K562 (cell line): Measurements from ENCODE around the gene NEU1. TPM values are rescaled to one million over a fixed set of nuclear protein-coding genes. Genes with fewer than 3 reads are reported as not detected.
A peak's percentile ranks its signal among the peaks of the same experiment; 100 is the strongest.

Experiments used
- CHD4 ChIP-seq: fragments of 200-600 bp; sonication (generic); IDR thresholded peaks from 3 replicates; pipeline ENCODE4 v1.6.1; 2012; ENCODE audit warnings: low read depth, mild to moderate bottlenecking, mixed read lengths, low read length, inconsistent platforms; ENCODE audit not compliant: insufficient read depth, insufficient replicate concordance, poor library complexity, severe bottlenecking
- ETS2 ChIP-seq: IDR thresholded peaks from 2 replicates; pipeline ENCODE4 v1.6.1; 2016; ENCODE audit warnings: borderline replicate concordance, missing genetic modification characterization, mild to moderate bottlenecking, moderate library complexity, missing compliant biosample characterization; ENCODE audit not compliant: poor library complexity, severe bottlenecking
- FOXP1 ChIP-seq: sonication (generic); formaldehyde crosslinking; IDR thresholded peaks from 2 replicates; pipeline ENCODE4 v1.8.0; 2022; ENCODE audit warnings: mild to moderate bottlenecking, missing genetic modification reagents
- GMEB1 ChIP-seq: fragments of 250-450 bp; sonication (Bioruptor Pico); IDR thresholded peaks from 2 replicates; pipeline ENCODE4 v1.4.0; 2020; ENCODE audit warnings: mild to moderate bottlenecking
- HDAC6 ChIP-seq: IDR thresholded peaks from 2 replicates; pipeline ENCODE4 v1.6.1; 2012; ENCODE audit warnings: low read depth, mild to moderate bottlenecking, control low read depth, inconsistent platforms, low read length, moderate library complexity
- JUND ChIP-seq, 2 experiments: IDR thresholded peaks; 2 replicates in 1 of 2; 3 replicates in 1 of 2; pipeline ENCODE4 v1.6.1; 2011; ENCODE audit warnings: borderline replicate concordance in 2 of 2, low read depth in 2 of 2, low read length in 2 of 2, improper control_type of control experiment in 1 of 2, missing biosample characterization in 1 of 2, missing genetic modification characterization in 1 of 2, missing genetic modification reagents in 1 of 2
- MEF2D ChIP-seq: conservative IDR thresholded peaks from 2 replicates; pipeline ENCODE4 v1.6.1; 2016; ENCODE audit warnings: low read depth, missing genetic modification characterization, missing compliant biosample characterization
- MTA3 ChIP-seq: fragments of 450-650 bp; formaldehyde crosslinking; IDR thresholded peaks from 2 replicates; pipeline ENCODE4 v1.6.1; 2017; ENCODE audit warnings: mild to moderate bottlenecking, borderline replicate concordance
- MXI1 ChIP-seq: IDR thresholded peaks from 2 replicates; pipeline ENCODE4 v1.6.1; 2011; ENCODE audit warnings: low read depth, mild to moderate bottlenecking, improper control_type of control experiment, low read length
- NCOR1 ChIP-seq: fragments of 450-650 bp; IDR thresholded peaks from 2 replicates; pipeline ENCODE4 v1.6.1; 2016; ENCODE audit warnings: mild to moderate bottlenecking, moderate library complexity
- POLR2G ChIP-seq: fragments of 200-400 bp; formaldehyde crosslinking; IDR thresholded peaks from 2 replicates; pipeline ENCODE4 v1.6.1; 2017; ENCODE audit warnings: low read depth, mild to moderate bottlenecking, antibody characterized with exemption, low read length, moderate library complexity
- PURB ChIP-seq: sonication (generic); formaldehyde crosslinking; IDR thresholded peaks from 2 replicates; pipeline ENCODE4 v1.9.0; 2021; ENCODE audit warnings: low read depth, mild to moderate bottlenecking, missing genetic modification reagents
- RAD51 ChIP-seq: fragments of 450-650 bp; IDR thresholded peaks from 2 replicates; pipeline ENCODE4 v1.7.1; 2016; ENCODE audit warnings: low read depth, mild to moderate bottlenecking, borderline replicate concordance
- RB1 ChIP-seq: fragments of 450-650 bp; IDR thresholded peaks from 2 replicates; pipeline ENCODE4 v1.6.1; 2017; ENCODE audit warnings: low read depth, mild to moderate bottlenecking
- RBFOX2 ChIP-seq: fragments of 200-400 bp; formaldehyde crosslinking; IDR thresholded peaks from 2 replicates; pipeline ENCODE4 v1.6.1; 2017; ENCODE audit warnings: low read depth, mild to moderate bottlenecking, low read length, moderate library complexity
- SETDB1 ChIP-seq: IDR thresholded peaks from one replicate; pipeline ENCODE4 v1.6.1; 2012; ENCODE audit warnings: low read length, control low read depth, inconsistent platforms
- SREBF1 ChIP-seq: fragments of 150-350 bp; IDR thresholded peaks from 2 replicates; pipeline ENCODE4 v1.6.1; 2014; ENCODE audit warnings: antibody characterized with exemption, low read depth, low read length, borderline replicate concordance
- TAF1 ChIP-seq: IDR thresholded peaks from 2 replicates; pipeline ENCODE4 v1.6.1; 2011; ENCODE audit warnings: mild to moderate bottlenecking, low read length, moderate library complexity; ENCODE audit not compliant: insufficient read depth, control insufficient read depth, severe bottlenecking; ENCODE audit errors: extremely low read depth
- ZBED1 ChIP-seq: IDR thresholded peaks from 2 replicates; pipeline ENCODE4 v1.6.1; 2014
- ZNF282 ChIP-seq: sonication (generic); formaldehyde crosslinking; IDR thresholded peaks from 2 replicates; pipeline ENCODE4 v1.8.1; 2023; ENCODE audit warnings: missing genetic modification reagents
- ZNF449 ChIP-seq: fragments of 250-450 bp; sonication (Bioruptor Pico); IDR thresholded peaks from 2 replicates; pipeline ENCODE4 v1.8.0; 2022; ENCODE audit warnings: moderate library complexity, mild to moderate bottlenecking, inconsistent platforms
- ZNF551 ChIP-seq: fragments of 250-450 bp; sonication (Bioruptor Pico); IDR thresholded peaks from 2 replicates; pipeline ENCODE4 v1.5.0; 2021; ENCODE audit warnings: mild to moderate bottlenecking, moderate library complexity
- polyA plus RNA-seq, 8 experiments: library from polyadenylated mRNA; depleted of rRNA in 4 of 8; stranded (reverse) in 5 of 8; unstranded in 3 of 8; fragments of >200 nt; fragmentation: Nextera tagmentation in 2 of 8; fragmentation: Illumina TruSeq in 1 of 8; extraction: Ambion mirVana in 2 of 8; extraction: Trizol in 1 of 8; gene quantifications; 2 replicates each; pipeline versions ENCODE4 v1.2.1 to v1.2.3, GENCODE V29; 2011 to 2014; ENCODE audit warnings: inconsistent platforms in 1 of 8, missing spikeins in 1 of 8
- total RNA-seq, 7 experiments: library from RNA; depleted of rRNA in 6 of 7; stranded (reverse); fragments of >200 nt in 6 of 7; fragmentation: Illumina TruSeq in 2 of 7; extraction: Trizol in 2 of 7; gene quantifications; 2 replicates each; pipeline versions ENCODE4 v1.2.1 to v1.2.3, GENCODE V29; 2011 to 2021; ENCODE audit warnings: low replicate concordance in 1 of 7
- TF ChIP-seq, protein P1 (sequence below), 2 experiments: IDR thresholded peaks in 1 of 2; conservative IDR thresholded peaks in 1 of 2; 2 replicates each; pipeline ENCODE4 v1.6.1; 2016; ENCODE audit warnings: low read depth in 2 of 2, mild to moderate bottlenecking in 1 of 2, missing compliant biosample characterization in 1 of 2, missing genetic modification characterization in 1 of 2, moderate library complexity in 1 of 2

NEU1 gene
- total and polyA plus RNA-seq, 9 of the 15 experiments (the other 6 are each of a cell fraction or from before 2014, with no cell fraction given) = 14.8 to 67.8 (median 51.0) TPM

DNA sequence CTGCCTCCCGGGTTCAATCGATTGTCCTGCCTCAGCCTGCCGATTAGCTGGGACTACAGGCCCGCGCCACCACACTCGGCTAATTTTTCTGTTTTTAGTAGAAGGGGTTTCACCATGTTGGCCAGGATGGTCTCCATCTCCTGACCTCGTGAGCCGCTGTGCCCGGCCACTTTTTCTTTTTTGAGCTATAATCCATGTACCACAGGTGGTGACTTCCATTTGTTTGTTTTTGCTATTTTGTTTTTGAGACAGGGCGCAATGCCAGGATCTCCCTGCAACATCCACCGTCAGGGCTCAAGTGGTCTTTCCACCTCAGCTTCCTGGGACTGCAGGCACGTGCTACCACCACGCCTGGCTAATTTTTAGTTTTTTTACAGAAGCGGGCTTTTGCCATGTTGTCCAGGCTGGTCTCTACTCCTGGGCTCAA, 26.6 kb downstream of the NEU1 start (continued):
- TF ChIP-seq ZNF449 (no peak), SETDB1 (no peak), CHD4 (no peak), FOXP1 (CRISPR knock-in tag) (no peak), RBFOX2 (peak; percentile 74), ETS2 (no peak), HDAC6 (no peak), ZNF551 (CRISPR knock-in tag) (no peak), RAD51 (no peak), JUND (IDR thresholded peaks at IDR 0.05; ENCODE audit: borderline replicate concordance, low read depth, low read length) (no peak), JUND (tag; IDR thresholded peaks at IDR 0.05; ENCODE audit: borderline replicate concordance, low read depth, low read length) (no peak), RB1 (no peak), ZBED1 (no peak), TAF1 (no peak), ZNF282 (CRISPR knock-in tag) (no peak), GMEB1 (CRISPR knock-in tag) (no peak; the same call in 1 of the 2 replicates), POLR2G (peak; percentile 50; the same call in 1 of the 2 replicates), SREBF1 (no peak), MTA3 (peak; percentile 31; the same call in 1 of the 2 replicates), MEF2D (tag) (no peak), MXI1 (no peak), NCOR1 (no peak), PURB (no peak)
- TF ChIP-seq, protein P1, sequence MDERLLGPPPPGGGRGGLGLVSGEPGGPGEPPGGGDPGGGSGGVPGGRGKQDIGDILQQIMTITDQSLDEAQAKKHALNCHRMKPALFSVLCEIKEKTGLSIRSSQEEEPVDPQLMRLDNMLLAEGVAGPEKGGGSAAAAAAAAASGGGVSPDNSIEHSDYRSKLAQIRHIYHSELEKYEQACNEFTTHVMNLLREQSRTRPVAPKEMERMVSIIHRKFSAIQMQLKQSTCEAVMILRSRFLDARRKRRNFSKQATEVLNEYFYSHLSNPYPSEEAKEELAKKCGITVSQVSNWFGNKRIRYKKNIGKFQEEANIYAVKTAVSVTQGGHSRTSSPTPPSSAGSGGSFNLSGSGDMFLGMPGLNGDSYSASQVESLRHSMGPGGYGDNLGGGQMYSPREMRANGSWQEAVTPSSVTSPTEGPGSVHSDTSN (CRISPR knock-in tag; IDR thresholded peaks at IDR 0.05; ENCODE audit: low read depth) = no peak
- TF ChIP-seq, protein P1 (tag; conservative IDR thresholded peaks at IDR 0.05; ENCODE audit: low read depth) = no peak
